Inferior parietal cortex (tissue), 1 donor: ENCODE results near the gene LSM3.

Experiments used
- DNase-seq: peaks from one replicate; pipeline ENCODE4 v3.0.0-alpha.2; 2016; ENCODE audit errors: extremely low spot score

Gene LSM3

GRCh38 chr3:14200276-14200675 is 21.7 kb downstream of the LSM3 start:
- DNase-seq: no peak

DNA sequence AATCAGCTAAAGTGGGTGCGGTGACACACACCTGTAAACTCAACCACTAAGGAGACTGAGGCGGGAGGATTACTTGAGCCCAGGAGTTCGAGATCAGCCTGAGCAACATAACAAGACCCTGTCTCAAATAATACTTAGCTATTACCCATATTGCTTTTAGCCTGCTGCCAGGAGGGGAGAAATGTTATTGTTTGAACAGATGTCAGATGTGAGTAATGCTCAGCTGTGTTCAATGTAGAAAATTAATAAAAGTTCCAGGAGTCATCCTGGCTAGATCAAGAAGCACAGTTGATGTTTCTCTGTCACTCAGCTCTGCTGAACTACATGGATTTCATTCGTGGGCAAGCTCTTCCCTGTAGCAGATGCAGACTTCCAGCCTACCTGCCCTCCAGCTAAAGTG is 22.2 kb downstream of the LSM3 start:
- DNase-seq: no peak

- no peak for DNase-seq
Measured at GRCh38 chr3:14201940-14202684, 23.5 kb downstream of the LSM3 start.

- no peak for DNase-seq
Measured at GRCh38 chr3:14202874-14203520, 24.4 kb downstream of the LSM3 start.

GRCh38 chr3:14203521-14204079 is 25.0 kb downstream of the LSM3 start:
- DNase-seq: peak; percentile 90

GRCh38 chr3:14204515-14205284 is 26.1 kb downstream of the LSM3 start:
- DNase-seq: no peak

GRCh38 chr3:14206548-14207177 is 28.0 kb downstream of the LSM3 start:
- DNase-seq: no peak

GRCh38 chr3:14208168-14208567 is 29.6 kb downstream of the LSM3 start:
- no peak for DNase-seq

DNA sequence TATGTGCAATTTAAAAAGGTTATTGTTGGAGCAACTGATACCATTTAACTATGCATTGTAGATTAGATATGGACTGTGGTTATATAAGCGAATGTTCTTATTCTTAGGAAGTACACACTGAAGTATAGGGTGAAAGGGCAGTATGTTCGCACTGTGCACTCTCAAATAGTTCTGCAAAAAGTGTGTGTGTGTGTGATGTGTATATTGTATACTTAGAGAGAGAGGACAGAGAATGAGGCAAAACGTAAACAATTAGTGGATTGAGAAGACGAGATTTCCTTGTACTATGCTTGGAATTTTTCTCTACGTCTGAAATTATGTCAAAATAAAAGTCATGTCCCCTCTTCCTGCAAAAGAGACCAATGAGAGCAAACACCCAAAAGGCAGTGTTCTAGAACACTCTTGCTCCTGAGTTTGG is 30.4 kb downstream of the LSM3 start:
- no peak for DNase-seq

GRCh38 chr3:14209581-14210289 is 31.1 kb downstream of the LSM3 start:
- no peak for DNase-seq

DNA sequence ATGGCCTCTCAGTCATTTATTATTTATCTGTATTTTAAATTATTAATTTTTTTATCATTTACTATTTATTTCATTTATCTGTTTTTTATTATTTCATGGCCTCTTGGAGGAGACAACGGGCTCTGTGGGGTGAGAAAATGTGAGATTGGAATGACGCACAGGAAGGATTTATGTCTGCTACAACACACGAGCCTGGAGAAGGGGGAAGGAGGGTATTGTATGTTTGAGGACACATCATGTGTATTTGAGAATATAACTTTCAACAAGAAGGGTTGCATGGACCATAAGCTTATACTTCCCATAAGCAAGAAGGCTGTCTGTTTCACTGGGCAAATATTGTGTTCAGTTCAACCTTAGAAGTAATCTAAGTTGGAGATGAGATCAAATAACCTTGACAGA is 31.7 kb downstream of the LSM3 start:
- DNase-seq: no peak

GRCh38 chr3:14210843-14211594 is 32.4 kb downstream of the LSM3 start:
- no peak for DNase-seq

DNA sequence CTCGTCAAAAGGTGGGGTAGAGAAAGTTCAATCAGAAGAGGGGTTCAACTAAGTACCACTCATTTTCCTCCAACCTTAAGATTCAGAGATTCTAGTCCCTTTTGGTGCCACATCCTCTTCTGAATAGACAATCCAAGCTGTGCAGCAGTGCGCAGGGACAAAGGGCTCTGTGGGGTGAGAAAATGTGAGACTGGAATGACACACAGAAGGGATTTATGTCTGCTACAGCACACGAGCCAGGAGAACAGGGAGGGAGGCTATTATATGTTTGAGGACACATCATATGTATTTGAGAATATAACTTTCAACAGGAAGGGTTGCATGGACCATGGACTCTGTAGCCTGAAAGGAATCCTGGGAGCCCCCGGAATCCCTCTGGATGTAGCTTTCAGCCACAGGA is 33.0 kb downstream of the LSM3 start:
- DNase-seq: no peak

- no peak for DNase-seq
Measured at GRCh38 chr3:14212032-14212431, 33.4 kb downstream of the LSM3 start.

GRCh38 chr3:14213066-14213774 is 34.6 kb downstream of the LSM3 start:
- no peak for DNase-seq

GRCh38 chr3:14214764-14215163 is 36.1 kb downstream of the LSM3 start:
- no peak for DNase-seq

DNA sequence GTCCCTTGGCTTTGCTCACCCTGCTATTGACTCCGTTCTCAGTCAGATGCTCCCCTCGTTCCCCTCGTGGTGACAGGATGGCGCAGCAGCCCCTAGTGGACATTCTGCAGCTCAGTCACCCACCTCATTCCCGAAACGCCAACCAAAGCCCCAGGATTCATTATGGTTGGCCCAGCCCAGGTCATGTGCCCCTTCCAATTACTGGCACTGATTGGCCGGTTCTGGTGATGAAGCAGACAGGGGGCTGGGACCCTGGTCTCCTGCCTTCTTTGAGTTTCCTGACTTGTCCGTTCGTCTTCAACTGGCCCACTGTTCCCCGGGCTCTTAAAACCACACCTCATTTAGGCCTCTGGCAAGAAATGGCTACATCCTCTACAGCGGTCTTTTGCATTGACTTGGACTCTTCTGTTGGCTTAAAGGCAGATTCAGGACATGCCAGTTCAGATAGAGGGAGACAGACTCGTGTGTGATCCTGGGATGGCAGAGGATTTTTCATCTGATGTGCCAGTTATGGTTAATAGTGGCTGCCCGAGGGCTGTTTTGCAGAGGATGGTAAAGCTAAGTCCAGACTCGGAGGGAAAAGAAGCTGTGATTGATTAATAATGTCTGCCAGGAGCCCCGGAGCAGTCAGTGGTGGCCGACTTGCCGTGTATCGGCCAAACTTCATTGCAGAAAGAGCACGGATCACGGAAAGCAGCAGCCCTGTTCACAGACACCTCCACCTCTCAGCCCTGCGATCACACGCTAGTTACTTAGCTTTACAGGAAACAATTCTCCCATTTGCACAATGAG is 37.8 kb downstream of the LSM3 start:
- DNase-seq: peak; percentile 81

- no peak for DNase-seq
Measured at GRCh38 chr3:14218355-14218754, 39.7 kb downstream of the LSM3 start.

- no peak for DNase-seq
Measured at GRCh38 chr3:14220933-14221332, 42.3 kb downstream of the LSM3 start.
